HG03025 (cell line): ENCODE data around the gene GINS2.

Experiments used
- ATAC-seq: cut with Tn5 transposase; IDR thresholded peaks from one replicate; pipeline ENCODE4 v1.9.1; 2021; ENCODE audit warnings: mild to moderate bottlenecking, moderate library complexity; ENCODE audit not compliant: unreplicated experiment, low FRiP score

Gene GINS2

GRCh38 chr16:85716680-85717038 lies 27.9 kb upstream of the GINS2 start:
- ATAC-seq: no peak

- ATAC-seq: no peak
Measured at GRCh38 chr16:85716022-85716679, 27.4 kb upstream of the GINS2 start.

GRCh38 chr16:85715169-85716021 lies 26.6 kb upstream of the GINS2 start:
- ATAC-seq: no peak

GRCh38 chr16:85712801-85713200 lies 24.0 kb upstream of the GINS2 start:
- ATAC-seq: no peak

- ATAC-seq: no peak
Measured at GRCh38 chr16:85711982-85712587, 23.3 kb upstream of the GINS2 start.

GRCh38 chr16:85710732-85711131 lies 22.0 kb upstream of the GINS2 start:
- no peak for ATAC-seq

- ATAC-seq: no peak
Measured at GRCh38 chr16:85709766-85710585, 21.2 kb upstream of the GINS2 start.

- no peak for ATAC-seq
Measured at GRCh38 chr16:85708338-85708737, 19.6 kb upstream of the GINS2 start.

- ATAC-seq: no peak
Measured at GRCh38 chr16:85707528-85708095, 18.9 kb upstream of the GINS2 start.

GRCh38 chr16:85706449-85707034 lies 17.8 kb upstream of the GINS2 start:
- ATAC-seq: no peak

- no peak for ATAC-seq
Measured at GRCh38 chr16:85704900-85705846, 16.4 kb upstream of the GINS2 start.

- ATAC-seq: no peak
Measured at GRCh38 chr16:85704011-85704410, 15.3 kb upstream of the GINS2 start.

GRCh38 chr16:85699628-85700027 lies 10.9 kb upstream of the GINS2 start:
- ATAC-seq: no peak

- ATAC-seq: no peak
Measured at GRCh38 chr16:85698935-85699558, 10.3 kb upstream of the GINS2 start.

GRCh38 chr16:85698459-85698891 lies 9.7 kb upstream of the GINS2 start:
- no peak for ATAC-seq

GRCh38 chr16:85697431-85697830 lies 8.7 kb upstream of the GINS2 start:
- ATAC-seq: no peak

GRCh38 chr16:85696781-85697180 lies 8.0 kb upstream of the GINS2 start:
- ATAC-seq: no peak
